Psoas muscle (tissue), 8 donors: ENCODE data around the gene STAT1. TPM values are rescaled to one million over a fixed set of nuclear protein-coding genes. Genes with fewer than 3 reads are reported as not detected.

ENCODE experiments used
- ATAC-seq, 4 donors: fragments of 200-7000 bp; cut with Tn5 transposase; one replicate each; pipeline ENCODE4 v1.9.1; 2020; ENCODE audit warnings: moderate library complexity in 3 of 4, mild to moderate bottlenecking in 2 of 4
- DNase-seq, 2 donors: peaks; one replicate each; pipeline ENCODE4 v3.0.0-alpha.2; 2020
- H3K27ac ChIP-seq: fragments of 200-600 bp; one replicate; pipeline ENCODE4 v1.8.0; 2022
- H3K27me3 ChIP-seq, 3 donors: fragments of 200-600 bp in 1 of 3; one replicate each; pipeline versions ENCODE4 v1.6.1 to v1.8.0; 2013 to 2022; ENCODE audit warnings: low read length in 2 of 3, mild to moderate bottlenecking in 2 of 3, moderate library complexity in 1 of 3; ENCODE audit not compliant: insufficient read depth in 3 of 3
- H3K36me3 ChIP-seq, 2 donors: fragments of 200-600 bp in 1 of 2; one replicate each; pipeline versions ENCODE4 v1.6.1 to v1.8.0; 2013 to 2022; ENCODE audit warnings: low read depth in 1 of 2, mild to moderate bottlenecking in 1 of 2, moderate library complexity in 1 of 2; ENCODE audit not compliant: insufficient read depth in 1 of 2
- H3K4me1 ChIP-seq: fragments of 200-600 bp; one replicate; pipeline ENCODE4 v1.8.0; 2022
- H3K4me3 ChIP-seq: fragments of 200-600 bp; one replicate; pipeline ENCODE4 v1.8.0; 2022; ENCODE audit warnings: mild to moderate bottlenecking
- H3K9me3 ChIP-seq: fragments of 200-600 bp; one replicate; pipeline ENCODE4 v1.8.0; 2022
- WGBS, 3 donors: extraction: QIAGEN DNeasy Blood & Tissue Kit; methylation state at CpG; one replicate each; pipeline versions ENCODE4 v1.1.6 to v1.1.7; 2013; 5-methylcytosine and 5-hydroxymethylcytosine counted together
- intact Hi-C, 2 donors: fragments of 100-400 bp; cut with DNase I; formaldehyde crosslinking; loops; one replicate each; pipeline versions ENCODE4 v1.11.0 to v1.14.2; 2022
- polyA plus RNA-seq, 3 donors: library from polyadenylated mRNA; stranded (reverse); fragments of 200-250 nt; gene quantifications; one replicate each; pipeline ENCODE4 v1.2.3, GENCODE V29; 2013
- total RNA-seq, 4 donors: library from RNA; stranded (reverse); fragmentation: NEBNext Ultra II Directional in 2 of 4; extraction: Animal tissue kit (Norgen Biotek cat#: 25700) in 2 of 4; gene quantifications; one replicate each; pipeline versions ENCODE4 v1.2.1 to v1.2.4, GENCODE V29; 2021 to 2023
- TF ChIP-seq, protein P1 (sequence below): fragments of 200-600 bp; IDR thresholded peaks from one replicate; pipeline ENCODE4 v1.8.0; 2022; ENCODE audit warnings: antibody characterized with exemption
- donor health status: healthy with polysubstance abuse.
- donor health status: DM: no; HTN: no; CAD: no; lungs with moderate emphysema.
- donor health status: Bipolar disorder and iron deficiency.
- donor health status: healthy.
- donor health status: DM: yes; HTN: yes; CAD: no.
- donor health status: DM: no; HTN: no; CAD: no.
- donor health status: DM: no; HTN: no; CAD: no.
- donor health status: DM: yes; HTN: yes; CAD: no.

The STAT1 gene
- total and polyA plus RNA-seq, 7 donors = 14.2 to 49.0 (median 33.2) TPM

GRCh38 chr2:191019376-191019775, 5.4 kb upstream of the STAT1 start:
- intact Hi-C loops = no loop called here
- H3K4me1 ChIP-seq = peaks cover 8% of the 10 kb centered on the region
- WGBS, 3 donors = 94 to 98% (median 97%) methylated on average over 3 of the region's 3 CpGs
- no peak overlapping the region for H3K4me3 ChIP-seq
- DNase-seq = no peak
- TF ChIP-seq, protein P1, sequence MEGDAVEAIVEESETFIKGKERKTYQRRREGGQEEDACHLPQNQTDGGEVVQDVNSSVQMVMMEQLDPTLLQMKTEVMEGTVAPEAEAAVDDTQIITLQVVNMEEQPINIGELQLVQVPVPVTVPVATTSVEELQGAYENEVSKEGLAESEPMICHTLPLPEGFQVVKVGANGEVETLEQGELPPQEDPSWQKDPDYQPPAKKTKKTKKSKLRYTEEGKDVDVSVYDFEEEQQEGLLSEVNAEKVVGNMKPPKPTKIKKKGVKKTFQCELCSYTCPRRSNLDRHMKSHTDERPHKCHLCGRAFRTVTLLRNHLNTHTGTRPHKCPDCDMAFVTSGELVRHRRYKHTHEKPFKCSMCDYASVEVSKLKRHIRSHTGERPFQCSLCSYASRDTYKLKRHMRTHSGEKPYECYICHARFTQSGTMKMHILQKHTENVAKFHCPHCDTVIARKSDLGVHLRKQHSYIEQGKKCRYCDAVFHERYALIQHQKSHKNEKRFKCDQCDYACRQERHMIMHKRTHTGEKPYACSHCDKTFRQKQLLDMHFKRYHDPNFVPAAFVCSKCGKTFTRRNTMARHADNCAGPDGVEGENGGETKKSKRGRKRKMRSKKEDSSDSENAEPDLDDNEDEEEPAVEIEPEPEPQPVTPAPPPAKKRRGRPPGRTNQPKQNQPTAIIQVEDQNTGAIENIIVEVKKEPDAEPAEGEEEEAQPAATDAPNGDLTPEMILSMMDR = no peak
- no peaks in the 10 kb centered on the region for H3K27me3 ChIP-seq
- H3K27ac ChIP-seq = no peak overlapping the region
- ATAC-seq = no peak
- no peaks in the 10 kb centered on the region for H3K9me3 ChIP-seq
- H3K36me3 ChIP-seq = no peaks in the 10 kb centered on the region

GRCh38 chr2:191018643-191019119, 4.7 kb upstream of the STAT1 start:
- DNase-seq = no peak
- Histone ChIP-seq H3K4me1 (peaks cover 8% of the 10 kb centered on the region), H3K27me3 (no peaks in the 10 kb centered on the region), H3K36me3 (no peaks in the 10 kb centered on the region), H3K4me3 (no peak overlapping the region), H3K9me3 (no peaks in the 10 kb centered on the region), H3K27ac (no peak overlapping the region)
- WGBS, 3 donors = 89 to 96% (median 91%) methylated on average over 3 of the region's 3 CpGs
- ATAC-seq = no peak
- intact Hi-C loops = no loop called here
- TF ChIP-seq, protein P1 = no peak

DNA sequence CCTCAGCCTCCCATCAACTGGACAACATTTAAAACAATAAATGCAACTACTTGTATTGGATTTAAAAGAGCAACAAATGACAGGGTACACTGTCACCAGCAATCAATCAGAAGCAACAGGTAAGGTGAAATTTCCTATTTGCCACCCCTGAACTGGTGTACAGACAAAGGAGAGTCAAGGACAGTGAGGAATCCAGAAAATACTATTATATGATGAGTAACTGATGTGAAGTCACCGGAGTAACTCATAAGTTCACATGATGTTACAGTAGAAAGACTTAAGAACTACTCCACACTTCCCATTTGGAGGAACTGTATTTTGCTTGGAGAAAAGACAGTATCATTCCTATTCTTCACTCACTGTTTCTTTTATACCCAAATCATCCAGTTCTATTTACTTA, 4.1 kb upstream of the STAT1 start:
- ATAC-seq = no peak
- 86 to 96% (median 91%) methylated on average over 1 of the region's 1 CpG for WGBS, 3 donors
- TF ChIP-seq, protein P1 = no peak
- Histone ChIP-seq H3K9me3 (no peaks in the 10 kb centered on the region), H3K4me3 (no peak overlapping the region), H3K4me1 (peaks cover 10% of the 10 kb centered on the region), H3K36me3 (no peaks in the 10 kb centered on the region), H3K27ac (no peak overlapping the region), H3K27me3 (no peaks in the 10 kb centered on the region)
- intact Hi-C loops = no loop called here
- no peak for DNase-seq

DNA sequence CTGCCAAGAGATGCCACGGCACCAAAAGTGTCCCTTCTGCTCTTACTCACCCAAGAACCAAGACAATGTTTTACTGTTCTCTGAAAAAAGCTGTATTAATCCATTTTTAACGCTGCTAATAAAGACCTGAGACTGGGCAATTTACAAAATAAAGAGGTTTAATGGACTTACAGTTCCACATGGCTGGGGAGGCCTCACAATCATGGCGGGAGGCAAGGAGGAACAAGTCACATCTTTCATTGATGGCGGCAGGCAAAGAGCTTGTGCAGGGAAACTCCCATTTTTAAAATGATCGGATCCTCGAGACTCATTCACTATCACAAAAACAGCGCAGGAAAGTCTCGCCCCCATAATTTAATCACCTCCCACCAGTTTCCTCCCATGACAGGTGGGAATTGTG, 1.9 kb upstream of the STAT1 start:
- intact Hi-C loops = no loop called here
- peaks cover 0 to 8% of the 10 kb centered on the region in 2 donors for H3K36me3 ChIP-seq
- DNase-seq (no peak), ATAC-seq (no peak)
- H3K4me3 ChIP-seq = no peak overlapping the region
- no peak overlapping the region for H3K27ac ChIP-seq
- no peaks in the 10 kb centered on the region for H3K9me3 ChIP-seq
- H3K4me1 ChIP-seq = peaks cover 18% of the 10 kb centered on the region
- TF ChIP-seq, protein P1 = no peak
- no peaks in the 10 kb centered on the region for H3K27me3 ChIP-seq
- 68 to 76% (median 72%) methylated on average over 8 of the region's 8 CpGs for WGBS, 3 donors

- Histone ChIP-seq H3K27ac (no peak overlapping the region), H3K4me1 (peaks cover 18% of the 10 kb centered on the region), H3K27me3 (no peaks in the 10 kb centered on the region), H3K36me3 (peaks cover 0 to 9% of the 10 kb centered on the region in 2 donors), H3K9me3 (no peaks in the 10 kb centered on the region), H3K4me3 (no peak overlapping the region)
- DNase-seq (no peak), ATAC-seq (no peak)
- TF ChIP-seq, protein P1 = no peak
- 92 to 95% (median 93%) methylated on average over 2 of the region's 2 CpGs for WGBS, 3 donors
- intact Hi-C loops = no loop called here
These were observed 1.3 kb upstream of the STAT1 start for GRCh38 chr2:191015239-191015638.
